HFF-Myc (cell line): ENCODE data around the gene KLHL34.

ENCODE experiments used
- DNase-seq: peaks from one replicate; pipeline ENCODE4 v3.0.0-alpha.2; 2011; ENCODE audit warnings: low read depth; ENCODE audit errors: extremely low read depth
- H3K4me3 ChIP-seq: replicated peaks from 2 replicates; pipeline ENCODE4 v1.5.1; 2011; ENCODE audit warnings: low read depth, mild to moderate bottlenecking, control low read depth, low read length
- TF ChIP-seq, protein P1 (sequence below): IDR thresholded peaks from 2 replicates; pipeline ENCODE4 v1.5.1; 2012; ENCODE audit warnings: mild to moderate bottlenecking, low read depth, low read length, control low read depth; ENCODE audit errors: missing control alignments

KLHL34 gene

GRCh38 chrX:21691512-21692018 lies 33.4 kb upstream of the KLHL34 start:
- no peak overlapping the region for H3K4me3 ChIP-seq
- TF ChIP-seq, protein P1, sequence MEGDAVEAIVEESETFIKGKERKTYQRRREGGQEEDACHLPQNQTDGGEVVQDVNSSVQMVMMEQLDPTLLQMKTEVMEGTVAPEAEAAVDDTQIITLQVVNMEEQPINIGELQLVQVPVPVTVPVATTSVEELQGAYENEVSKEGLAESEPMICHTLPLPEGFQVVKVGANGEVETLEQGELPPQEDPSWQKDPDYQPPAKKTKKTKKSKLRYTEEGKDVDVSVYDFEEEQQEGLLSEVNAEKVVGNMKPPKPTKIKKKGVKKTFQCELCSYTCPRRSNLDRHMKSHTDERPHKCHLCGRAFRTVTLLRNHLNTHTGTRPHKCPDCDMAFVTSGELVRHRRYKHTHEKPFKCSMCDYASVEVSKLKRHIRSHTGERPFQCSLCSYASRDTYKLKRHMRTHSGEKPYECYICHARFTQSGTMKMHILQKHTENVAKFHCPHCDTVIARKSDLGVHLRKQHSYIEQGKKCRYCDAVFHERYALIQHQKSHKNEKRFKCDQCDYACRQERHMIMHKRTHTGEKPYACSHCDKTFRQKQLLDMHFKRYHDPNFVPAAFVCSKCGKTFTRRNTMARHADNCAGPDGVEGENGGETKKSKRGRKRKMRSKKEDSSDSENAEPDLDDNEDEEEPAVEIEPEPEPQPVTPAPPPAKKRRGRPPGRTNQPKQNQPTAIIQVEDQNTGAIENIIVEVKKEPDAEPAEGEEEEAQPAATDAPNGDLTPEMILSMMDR = no peak
- DNase-seq = no peak

DNA sequence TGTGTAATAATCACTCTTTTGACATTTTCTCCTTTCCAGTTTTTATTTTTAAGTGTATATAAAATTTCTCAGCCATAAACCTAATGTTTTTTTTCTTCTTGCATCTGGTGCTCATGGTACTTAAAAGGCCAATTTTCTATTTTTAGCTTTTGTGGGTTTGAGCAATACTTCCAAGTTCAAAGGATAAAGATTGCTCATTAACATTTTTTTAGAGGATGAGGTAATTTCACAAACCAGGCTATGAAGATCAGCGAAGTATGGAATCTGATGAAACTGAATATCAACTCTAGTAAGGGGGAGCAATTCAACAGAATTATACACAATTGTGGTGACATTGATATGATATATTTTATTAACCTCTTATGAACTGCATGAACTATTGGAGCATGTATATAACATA lies 25.8 kb upstream of the KLHL34 start:
- TF ChIP-seq, protein P1 = no peak
- DNase-seq = no peak
- H3K4me3 ChIP-seq = no peak overlapping the region

GRCh38 chrX:21678048-21678612 lies 20.0 kb upstream of the KLHL34 start:
- H3K4me3 ChIP-seq = no peak overlapping the region
- TF ChIP-seq, protein P1 = no peak
- DNase-seq = no peak

DNA sequence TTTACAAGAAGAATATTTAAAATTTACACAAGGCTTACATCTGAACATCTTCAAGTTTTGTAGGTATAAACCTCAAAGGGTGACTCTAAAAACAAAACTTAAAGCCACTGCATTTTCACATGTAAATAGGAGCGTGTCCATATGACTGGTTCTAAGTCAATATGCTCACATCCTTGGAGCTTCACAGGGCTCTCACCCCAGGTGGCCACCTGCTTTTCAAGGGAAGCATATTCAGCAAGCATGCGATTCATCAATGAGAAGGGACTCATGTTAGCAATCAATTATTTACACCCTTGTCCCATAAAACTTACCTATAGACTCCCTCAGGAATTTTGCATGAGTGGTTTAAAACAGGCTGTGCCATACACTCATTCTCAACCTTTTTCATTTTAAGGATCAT lies 17.8 kb upstream of the KLHL34 start:
- no peak overlapping the region for H3K4me3 ChIP-seq
- TF ChIP-seq, protein P1 = no peak
- no peak for DNase-seq

- DNase-seq = no peak
- TF ChIP-seq, protein P1 = no peak
Observed at GRCh38 chrX:21674430-21675186, 16.5 kb upstream of the KLHL34 start.

DNA sequence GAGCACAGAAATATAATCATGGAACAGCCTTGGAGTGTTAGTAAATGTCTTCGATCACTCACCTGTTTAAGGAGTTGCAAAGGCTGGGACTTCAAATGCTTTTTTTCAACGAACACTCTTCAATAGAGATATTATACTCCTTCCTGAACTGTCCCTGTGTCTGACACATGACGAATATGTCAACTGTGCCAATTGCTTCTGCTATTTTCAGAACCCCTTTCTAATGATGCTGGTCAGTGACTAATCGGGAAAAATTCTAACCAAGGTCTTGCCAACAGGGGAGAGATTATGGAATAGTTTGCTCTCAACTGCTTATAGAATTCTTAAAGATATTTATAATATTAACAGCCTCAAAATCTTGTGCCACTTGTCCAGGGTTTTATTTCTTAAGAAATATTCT lies 8.5 kb upstream of the KLHL34 start:
- no peak overlapping the region for H3K4me3 ChIP-seq
- DNase-seq = no peak
- TF ChIP-seq, protein P1 = no peak

More at GRCh38 chrX:21674430-21675186, 16.5 kb upstream of the KLHL34 start:
- H3K4me3 ChIP-seq = no peak overlapping the region
